ENCODE measurements around the gene RXRA.

The RXRA gene

DNA sequence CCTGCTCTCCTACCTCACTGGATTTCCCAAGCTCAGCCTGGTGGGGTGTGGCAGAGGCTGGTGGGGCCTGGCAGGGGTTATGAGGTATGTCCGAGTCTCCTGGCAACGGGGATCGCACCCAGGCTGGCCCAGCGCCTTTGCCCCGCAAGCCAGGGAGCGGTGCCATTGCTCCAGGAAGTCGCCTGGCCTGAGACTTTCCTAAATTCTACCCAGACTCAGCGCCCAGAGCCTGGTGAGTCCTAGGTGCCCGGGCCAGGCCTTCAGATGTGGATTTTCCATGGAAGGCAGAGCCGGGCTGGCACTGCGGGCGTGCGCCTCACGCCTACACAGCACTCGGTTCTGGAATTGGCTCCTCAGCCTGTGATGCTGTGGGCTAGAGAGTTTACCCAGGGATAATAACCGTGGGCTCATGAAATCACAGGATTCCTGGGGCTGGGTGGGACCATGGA is 159.9 kb downstream of the RXRA start (continued):
- TF ChIP-seq PATZ1 (tag by site-specific recombination; IDR thresholded peaks at IDR 0.05) (no peak), ZNF624 (tag by site-specific recombination; IDR thresholded peaks at IDR 0.05) (no peak), ZNF174 (tag by site-specific recombination; IDR thresholded peaks at IDR 0.05) (no peak), ZBTB10 (tag by site-specific recombination; IDR thresholded peaks at IDR 0.05) (no peak), MYNN (tag by site-specific recombination; IDR thresholded peaks at IDR 0.05; ENCODE audit: borderline replicate concordance) (no peak), ZNF426 (tag by site-specific recombination; IDR thresholded peaks at IDR 0.05) (no peak), ZNF449 (tag by site-specific recombination; IDR thresholded peaks at IDR 0.05) (no peak), ZNF24 (tag by site-specific recombination; IDR thresholded peaks at IDR 0.05) (no peak), ZNF404 (tag by site-specific recombination; IDR thresholded peaks at IDR 0.05) (no peak)

DNA sequence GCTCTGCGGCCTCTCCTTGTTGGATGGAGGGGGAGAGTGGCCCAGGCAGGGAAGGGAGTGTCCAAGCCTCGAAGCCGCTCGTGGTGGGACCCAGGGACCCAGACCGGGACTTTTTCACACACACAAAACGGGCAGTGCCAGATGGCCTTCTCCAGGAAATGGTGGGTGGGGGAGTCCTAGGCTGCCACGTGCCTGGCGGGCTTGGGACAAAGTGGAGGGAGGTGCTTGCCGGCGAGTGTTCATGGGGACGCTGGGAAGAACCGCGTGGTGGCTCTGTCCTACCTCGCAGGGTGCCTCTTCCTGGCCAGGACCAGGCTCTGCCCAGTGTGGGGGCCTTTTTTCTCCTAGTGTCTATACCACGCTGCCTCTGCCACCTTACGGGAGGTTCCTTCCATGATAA is 160.3 kb downstream of the RXRA start:
- CTCF ChIA-PET, result interaction anchor here (1.4 kb wide), 1 partner anchor 37 kb away, joined by 5 read pairs; no protein-coding TSS in a partner anchor
- no peaks in the 10 kb centered on the region for H3K36me3 ChIP-seq (ENCODE audit: control insufficient read depth in 2 of 2, insufficient read depth in 1 of 2, low read length in 2 of 2)
- no peaks in the 10 kb centered on the region for H3K9me3 ChIP-seq (ENCODE audit: control insufficient read depth, insufficient read depth, low read depth, low read length)
- H3K4me3 ChIP-seq (ENCODE audit: low read depth, low read length), result no peak overlapping the region
- no peak overlapping the region for H3K27ac ChIP-seq (ENCODE audit: extremely low read depth, low read depth, low read length)
- POLR2A ChIA-PET, result no interaction called here
- TF ChIP-seq EGR2 (tag by site-specific recombination; IDR thresholded peaks at IDR 0.05; ENCODE audit: low read depth), result no peak
- TF ChIP-seq ZNF558 (tag by site-specific recombination; IDR thresholded peaks at IDR 0.05), result no peak
- H3K4me1 ChIP-seq (ENCODE audit: control insufficient read depth, insufficient read depth, low read length), result no peaks in the 10 kb centered on the region

All from HEK293 (cell line).